ENCODE data around the gene HBA2. TPM values are rescaled to one million over a fixed set of nuclear protein-coding genes. Genes with fewer than 3 reads are reported as not detected.

Gene HBA2
- total RNA-seq, 1 donor from 2014 or later: 697 TPM

DNA sequence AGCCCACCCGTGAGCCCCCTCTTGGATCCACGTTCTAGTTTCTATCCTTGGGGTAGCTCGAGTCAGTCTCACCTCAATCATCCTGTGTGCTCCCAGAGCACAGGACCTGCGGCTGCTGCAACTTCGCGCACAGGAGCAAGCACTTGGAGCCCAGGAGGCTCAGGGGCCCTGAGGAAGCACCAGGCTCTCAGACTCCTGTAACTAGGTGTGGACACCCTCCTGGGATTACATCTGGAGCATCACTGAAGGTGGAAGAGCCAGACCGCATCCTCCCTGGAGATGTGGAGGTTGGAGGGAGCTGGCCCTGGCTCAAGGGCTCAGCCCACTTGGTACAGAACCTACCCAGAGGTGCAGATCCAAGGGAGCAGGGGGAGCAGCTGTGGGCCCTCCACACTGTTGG is 10.3 kb downstream of the HBA2 start:
- no peak overlapping the region for H3K4me3 ChIP-seq
- TF ChIP-seq, protein P1, sequence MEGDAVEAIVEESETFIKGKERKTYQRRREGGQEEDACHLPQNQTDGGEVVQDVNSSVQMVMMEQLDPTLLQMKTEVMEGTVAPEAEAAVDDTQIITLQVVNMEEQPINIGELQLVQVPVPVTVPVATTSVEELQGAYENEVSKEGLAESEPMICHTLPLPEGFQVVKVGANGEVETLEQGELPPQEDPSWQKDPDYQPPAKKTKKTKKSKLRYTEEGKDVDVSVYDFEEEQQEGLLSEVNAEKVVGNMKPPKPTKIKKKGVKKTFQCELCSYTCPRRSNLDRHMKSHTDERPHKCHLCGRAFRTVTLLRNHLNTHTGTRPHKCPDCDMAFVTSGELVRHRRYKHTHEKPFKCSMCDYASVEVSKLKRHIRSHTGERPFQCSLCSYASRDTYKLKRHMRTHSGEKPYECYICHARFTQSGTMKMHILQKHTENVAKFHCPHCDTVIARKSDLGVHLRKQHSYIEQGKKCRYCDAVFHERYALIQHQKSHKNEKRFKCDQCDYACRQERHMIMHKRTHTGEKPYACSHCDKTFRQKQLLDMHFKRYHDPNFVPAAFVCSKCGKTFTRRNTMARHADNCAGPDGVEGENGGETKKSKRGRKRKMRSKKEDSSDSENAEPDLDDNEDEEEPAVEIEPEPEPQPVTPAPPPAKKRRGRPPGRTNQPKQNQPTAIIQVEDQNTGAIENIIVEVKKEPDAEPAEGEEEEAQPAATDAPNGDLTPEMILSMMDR (IDR thresholded peaks at IDR 0.05): no peak
- TF ChIP-seq POLR2AphosphoS5 (IDR thresholded peaks at IDR 0.05; ENCODE audit: insufficient read depth in 1 of 2, low read depth in 1 of 2) (no peak), POLR2A (IDR thresholded peaks at IDR 0.05) (no peak)
- H3K9me3 ChIP-seq: no peaks in the 10 kb centered on the region
- intact Hi-C loops (cut with DNase I): loop anchor here (5.0 kb wide), 1 partner anchor 76 kb away; no protein-coding TSS in a partner anchor
- H3K36me3 ChIP-seq: peaks cover 0 to 10% of the 10 kb centered on the region in 2 donors
- H3K4me1 ChIP-seq: peaks cover 24% of the 10 kb centered on the region
- no peak overlapping the region for H3K27ac ChIP-seq
- DNase-seq (ENCODE audit: extremely low spot score in 2 of 2): no peak
- H3K27me3 ChIP-seq: peaks cover 3% of the 10 kb centered on the region

DNA sequence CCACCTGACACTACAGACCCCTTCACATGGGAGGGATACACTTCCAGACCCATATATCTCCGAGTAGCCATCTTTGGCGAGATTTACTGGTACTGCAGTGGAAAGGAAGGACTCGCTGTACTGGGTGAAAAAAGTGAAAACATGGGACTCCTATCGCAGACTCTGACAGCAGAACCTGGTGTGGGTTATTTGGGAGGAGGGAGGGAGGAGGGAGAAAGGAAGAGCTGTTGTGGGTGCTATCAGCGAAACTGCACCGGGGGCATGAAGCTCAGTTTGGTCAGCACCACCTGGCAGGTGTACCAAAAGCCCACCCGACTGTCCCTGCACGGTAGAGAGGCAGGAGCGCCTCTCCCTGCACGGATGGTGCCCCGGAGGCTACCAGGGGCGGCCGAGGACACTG is 12.5 kb downstream of the HBA2 start:
- Histone ChIP-seq H3K36me3 (peaks cover 0 to 31% of the 10 kb centered on the region in 2 donors), H3K27ac (no peak overlapping the region), H3K4me1 (peaks cover 17% of the 10 kb centered on the region), H3K27me3 (no peaks in the 10 kb centered on the region), H3K4me3 (no peak overlapping the region), H3K9me3 (no peaks in the 10 kb centered on the region)
- DNase-seq (ENCODE audit: extremely low spot score in 2 of 2): no peak
- TF ChIP-seq POLR2AphosphoS5 (IDR thresholded peaks at IDR 0.05; ENCODE audit: insufficient read depth in 1 of 2, low read depth in 1 of 2) (no peak), POLR2A (IDR thresholded peaks at IDR 0.05) (no peak)
- TF ChIP-seq, protein P1 (IDR thresholded peaks at IDR 0.05): no peak
- intact Hi-C loops (cut with DNase I): no loop called here

DNA sequence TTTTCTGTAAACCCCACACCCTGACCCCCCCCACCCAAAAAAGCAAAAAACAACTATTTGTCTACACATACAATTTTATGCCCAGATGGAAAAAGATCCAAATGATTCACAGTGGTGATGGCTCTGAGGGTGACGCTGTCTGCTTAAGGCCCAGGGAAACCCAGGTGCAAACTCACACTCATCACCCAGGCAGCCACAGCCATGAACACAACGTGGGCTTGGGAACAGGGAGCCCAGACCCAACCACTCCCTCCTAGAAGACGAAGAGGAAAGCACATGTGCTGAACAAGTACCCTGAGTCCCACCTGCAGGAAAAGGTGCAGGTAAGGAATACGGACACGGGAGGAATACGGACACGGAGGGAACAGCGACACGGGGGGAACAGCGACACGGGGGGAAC is 13.0 kb downstream of the HBA2 start:
- DNase-seq (ENCODE audit: extremely low spot score in 2 of 2): no peak
- H3K4me3 ChIP-seq: no peak overlapping the region
- H3K27me3 ChIP-seq: no peaks in the 10 kb centered on the region
- H3K36me3 ChIP-seq: peaks cover 0 to 36% of the 10 kb centered on the region in 2 donors
- H3K9me3 ChIP-seq: no peaks in the 10 kb centered on the region
- no peak overlapping the region for H3K27ac ChIP-seq
- peaks cover 13% of the 10 kb centered on the region for H3K4me1 ChIP-seq
- intact Hi-C loops (cut with DNase I): no loop called here
- TF ChIP-seq POLR2AphosphoS5 (IDR thresholded peaks at IDR 0.05; ENCODE audit: insufficient read depth in 1 of 2, low read depth in 1 of 2) (no peak), POLR2A (IDR thresholded peaks at IDR 0.05) (no peak)
- TF ChIP-seq, protein P1 (IDR thresholded peaks at IDR 0.05): no peak

DNA sequence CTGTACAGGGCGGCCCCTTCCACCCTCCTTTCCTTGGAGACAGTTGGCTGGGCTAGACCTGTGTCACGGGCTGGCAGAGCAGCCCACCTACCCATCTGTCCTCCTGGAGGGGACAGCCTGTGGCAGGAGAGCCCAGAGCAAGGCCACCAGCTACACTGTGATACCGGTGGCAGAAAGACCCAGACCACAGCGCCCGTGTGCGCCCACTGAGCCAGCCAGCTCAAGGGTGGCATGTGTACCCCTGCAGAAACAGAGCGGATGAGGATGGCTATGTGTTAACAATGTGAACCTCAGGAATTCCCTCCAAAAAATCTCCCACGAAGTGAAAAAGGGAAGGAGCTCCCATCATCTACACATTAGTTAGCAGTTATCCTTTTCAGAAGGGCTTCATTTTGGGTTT is 14.7 kb downstream of the HBA2 start:
- TF ChIP-seq, protein P1 (IDR thresholded peaks at IDR 0.05): no peak
- TF ChIP-seq POLR2A (IDR thresholded peaks at IDR 0.05) (no peak), POLR2AphosphoS5 (IDR thresholded peaks at IDR 0.05; ENCODE audit: insufficient read depth in 1 of 2, low read depth in 1 of 2) (no peak)
- Histone ChIP-seq H3K4me3 (no peak overlapping the region), H3K27ac (no peak overlapping the region), H3K27me3 (no peaks in the 10 kb centered on the region), H3K9me3 (no peaks in the 10 kb centered on the region), H3K4me1 (no peaks in the 10 kb centered on the region), H3K36me3 (peaks cover 0 to 52% of the 10 kb centered on the region in 2 donors)
- intact Hi-C loops (cut with DNase I): no loop called here
- no peak for DNase-seq (ENCODE audit: extremely low spot score in 2 of 2)

DNA sequence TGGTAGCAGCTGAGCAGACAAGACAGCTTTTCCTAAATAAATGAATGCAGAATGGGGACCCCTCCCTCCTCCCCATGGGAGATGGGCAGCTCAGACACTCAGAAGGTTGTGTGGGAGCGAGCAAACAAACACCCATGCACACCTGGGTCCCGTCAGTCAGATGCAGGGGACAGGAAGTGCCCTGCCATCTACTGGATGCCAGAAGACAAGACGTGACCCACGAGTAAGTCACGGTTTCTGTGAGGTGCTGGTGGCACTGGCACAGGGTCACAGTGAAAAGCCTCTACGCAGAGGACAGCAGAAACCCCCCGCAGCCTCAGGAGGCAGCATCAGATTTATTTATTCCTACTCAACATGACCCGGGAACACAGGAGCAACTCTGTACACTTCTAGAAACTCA is 16.0 kb downstream of the HBA2 start:
- Histone ChIP-seq H3K27me3 (no peaks in the 10 kb centered on the region), H3K9me3 (no peaks in the 10 kb centered on the region), H3K36me3 (peaks cover 0 to 65% of the 10 kb centered on the region in 2 donors), H3K27ac (no peak overlapping the region), H3K4me3 (no peak overlapping the region), H3K4me1 (no peaks in the 10 kb centered on the region)
- no peak for DNase-seq (ENCODE audit: extremely low spot score in 2 of 2)
- no peak for TF ChIP-seq POLR2AphosphoS5 (IDR thresholded peaks at IDR 0.05; ENCODE audit: insufficient read depth in 1 of 2, low read depth in 1 of 2)
- TF ChIP-seq, protein P1 (IDR thresholded peaks at IDR 0.05): no peak
- TF ChIP-seq POLR2A (IDR thresholded peaks at IDR 0.05): no peak
- intact Hi-C loops (cut with DNase I): no loop called here

Data from vagina (tissue), 2 donors.